ENCODE results near the gene NT5M. TPM values are rescaled to one million over a fixed set of nuclear protein-coding genes. Genes with fewer than 3 reads are reported as not detected.

NT5M gene
- total RNA-seq, 1 experiment from 2014 or later, result 6.6 TPM

DNA sequence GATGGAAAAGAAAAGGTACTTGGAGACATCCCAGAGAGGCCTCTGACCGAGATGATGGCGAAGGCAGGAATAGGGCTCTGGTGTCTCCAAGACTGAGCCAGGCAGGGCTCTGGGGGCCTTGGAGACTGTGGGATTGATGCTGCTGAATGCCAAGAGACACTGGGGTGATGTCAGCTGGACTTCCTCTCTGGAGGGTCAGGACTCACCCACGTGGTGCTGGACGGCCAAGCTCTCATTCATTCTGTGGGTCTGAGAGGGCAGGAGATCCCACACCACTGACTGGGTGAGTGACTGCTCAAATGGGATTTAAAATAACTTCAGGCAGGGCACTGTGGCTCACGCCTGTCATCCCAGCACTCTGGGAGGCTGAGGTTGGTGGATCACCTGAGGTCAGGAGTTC lies 64.8 kb downstream of the NT5M start:
- peaks cover 16% of the 10 kb centered on the region for H3K27me3 Mint-ChIP-seq (ENCODE audit: low read depth)
- H4K8ac ChIP-seq (replicated peaks; ENCODE audit: insufficient read length, low read depth, low read length), result no peak overlapping the region

More for the DNA sequence above, 64.8 kb downstream of the NT5M start:
- Histone ChIP-seq H3K23me2 (ENCODE audit: insufficient read length, low read depth, low read length, poor library complexity, severe bottlenecking) (no peaks in the 10 kb centered on the region), H3K4me1 (ENCODE audit: insufficient read depth, low read length) (no peaks in the 10 kb centered on the region), H2AFZ (ENCODE audit: low read length) (no peak overlapping the region), H3K4me2 (ENCODE audit: insufficient read depth, insufficient read length, low read length) (no peak overlapping the region), H2BK120ac (ENCODE audit: low read depth, low read length, poor library complexity, severe bottlenecking) (no peak overlapping the region), H3K9me3 (ENCODE audit: control insufficient read depth, low read depth, low read length) (no peaks in the 10 kb centered on the region), H3K9ac (ENCODE audit: extremely low read depth, insufficient read length, low read length) (no peak overlapping the region), H3K14ac (ENCODE audit: insufficient read depth, low read length) (no peak overlapping the region; the same call in 1 of the 2 replicates), H3K56ac (ENCODE audit: insufficient read length, low read depth, low read length) (no peak overlapping the region), H2BK15ac (ENCODE audit: low read depth, low read length) (no peak overlapping the region), H3T11ph (ENCODE audit: low read length) (no peak overlapping the region), H4K20me1 (ENCODE audit: control insufficient read depth, insufficient read depth, insufficient read length) (no peaks in the 10 kb centered on the region), H2BK20ac (ENCODE audit: low read depth, low read length, poor library complexity, severe bottlenecking) (no peak overlapping the region), H4K5ac (ENCODE audit: insufficient read length, low read depth, low read length) (no peak overlapping the region), H2BK12ac (ENCODE audit: insufficient read length, low read depth, low read length) (no peak overlapping the region), H3K27ac (ENCODE audit: insufficient read length, low read depth, low read length) (no peak overlapping the region), H3K4ac (ENCODE audit: low read depth, low read length) (no peak overlapping the region), H2BK5ac (ENCODE audit: insufficient read length, low read length) (no peak overlapping the region), H4K91ac (ENCODE audit: insufficient read length, low read depth, low read length) (no peak overlapping the region), H3K79me2 (ENCODE audit: insufficient read depth, low read length) (no peaks in the 10 kb centered on the region), H3K23ac (ENCODE audit: insufficient read length, low read depth, low read length) (no peak overlapping the region), H3K18ac (ENCODE audit: insufficient read length, low read depth, low read length) (no peak overlapping the region), H2AK5ac (ENCODE audit: insufficient read length, low read length) (no peak overlapping the region), H3K27me3 (ENCODE audit: insufficient read depth, low read length) (no peaks in the 10 kb centered on the region), H3K79me1 (ENCODE audit: insufficient read depth, low read depth, low read length, poor library complexity, severe bottlenecking) (no peaks in the 10 kb centered on the region)
- Mint-ChIP-seq H3K4me1 (peaks cover 14 to 18% of the 10 kb centered on the region in 2 experiments), H3K9me3 (no peaks in the 10 kb centered on the region), H3K4me3 (no peak overlapping the region), H3K36me3 (ENCODE audit: insufficient read depth in 1 of 3, low read depth in 3 of 3) (no peaks in the 10 kb centered on the region), H3K27ac (no peak overlapping the region)
- WGBS (ENCODE audit: extremely low coverage, insufficient read length, low lambda C conversion rate), result no CpG with 5 or more reads among the region's 5 CpGs
- TF ChIP-seq, protein P1, sequence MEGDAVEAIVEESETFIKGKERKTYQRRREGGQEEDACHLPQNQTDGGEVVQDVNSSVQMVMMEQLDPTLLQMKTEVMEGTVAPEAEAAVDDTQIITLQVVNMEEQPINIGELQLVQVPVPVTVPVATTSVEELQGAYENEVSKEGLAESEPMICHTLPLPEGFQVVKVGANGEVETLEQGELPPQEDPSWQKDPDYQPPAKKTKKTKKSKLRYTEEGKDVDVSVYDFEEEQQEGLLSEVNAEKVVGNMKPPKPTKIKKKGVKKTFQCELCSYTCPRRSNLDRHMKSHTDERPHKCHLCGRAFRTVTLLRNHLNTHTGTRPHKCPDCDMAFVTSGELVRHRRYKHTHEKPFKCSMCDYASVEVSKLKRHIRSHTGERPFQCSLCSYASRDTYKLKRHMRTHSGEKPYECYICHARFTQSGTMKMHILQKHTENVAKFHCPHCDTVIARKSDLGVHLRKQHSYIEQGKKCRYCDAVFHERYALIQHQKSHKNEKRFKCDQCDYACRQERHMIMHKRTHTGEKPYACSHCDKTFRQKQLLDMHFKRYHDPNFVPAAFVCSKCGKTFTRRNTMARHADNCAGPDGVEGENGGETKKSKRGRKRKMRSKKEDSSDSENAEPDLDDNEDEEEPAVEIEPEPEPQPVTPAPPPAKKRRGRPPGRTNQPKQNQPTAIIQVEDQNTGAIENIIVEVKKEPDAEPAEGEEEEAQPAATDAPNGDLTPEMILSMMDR (conservative IDR thresholded peaks at IDR 0.05), result no peak
- DNase-seq, result no peak

All from H9 (cell line).